DOHH2 (cell line): ENCODE data around the gene PCDHB16.
"Not testable (repeated sequence)": the region's sequence is repeated elsewhere in the genome, so short reads cannot be mapped to it uniquely, and the experiment has no call there.

Source experiments
- H3F3A ChIP-seq: fragments of 200-600 bp; sonication (generic), shearing (Covaris generic); 2 replicates; pipeline ENCODE4 v1.6.0; 2016; ENCODE audit warnings: antibody characterized with exemption, mild to moderate bottlenecking; ENCODE audit not compliant: control insufficient read depth, insufficient read depth
- H3K27ac ChIP-seq: fragments of 200-600 bp; sonication (generic); 2 replicates; pipeline ENCODE4 v1.5.1; 2014; ENCODE audit warnings: low read depth, mild to moderate bottlenecking, low read length, moderate library complexity
- H3K27me3 ChIP-seq: fragments of 200-600 bp; sonication (generic); 2 replicates; pipeline ENCODE4 v1.6.1; 2014; ENCODE audit warnings: mild to moderate bottlenecking, low read length, mixed read lengths; ENCODE audit not compliant: control insufficient read depth
- H3K36me3 ChIP-seq: fragments of 200-600 bp; sonication (generic); 2 replicates; pipeline ENCODE4 v1.6.1; 2014; ENCODE audit warnings: mild to moderate bottlenecking, low read length, moderate library complexity, mixed read lengths; ENCODE audit not compliant: control insufficient read depth
- H3K4me1 ChIP-seq: fragments of 200-600 bp; sonication (generic); 2 replicates; pipeline ENCODE4 v1.6.1; 2014; ENCODE audit warnings: mild to moderate bottlenecking, low read length, mixed read lengths; ENCODE audit not compliant: control insufficient read depth
- H3K4me2 ChIP-seq: fragments of 200-600 bp; sonication (generic); 2 replicates; pipeline ENCODE4 v1.6.0; 2014; ENCODE audit warnings: mild to moderate bottlenecking, low read length, moderate library complexity
- H3K4me3 ChIP-seq: fragments of 200-600 bp; sonication (generic); 2 replicates; pipeline ENCODE4 v1.5.1; 2014; ENCODE audit warnings: mild to moderate bottlenecking, low read length, mixed read lengths
- H3K79me2 ChIP-seq: fragments of 200-600 bp; sonication (generic); 2 replicates; pipeline ENCODE4 v1.6.1; 2014; ENCODE audit warnings: mild to moderate bottlenecking, low read length, mixed read lengths; ENCODE audit not compliant: control insufficient read depth
- H3K9me2 ChIP-seq: fragments of 200-600 bp; sonication (generic); replicated peaks from 2 replicates; pipeline ENCODE4 v1.6.1; 2014; ENCODE audit warnings: mild to moderate bottlenecking, low read length, mixed read lengths; ENCODE audit not compliant: control insufficient read depth
- H3K9me3 ChIP-seq: fragments of 200-600 bp; sonication (generic); 2 replicates; pipeline ENCODE4 v1.6.1; 2014; ENCODE audit warnings: antibody characterized with exemption, low read length, mixed read lengths; ENCODE audit not compliant: control insufficient read depth, insufficient read depth
- H4K20me1 ChIP-seq: fragments of 200-600 bp; sonication (generic); 2 replicates; pipeline ENCODE4 v1.6.0; 2014; ENCODE audit warnings: low read depth, mild to moderate bottlenecking, antibody characterized with exemption, low read length, moderate library complexity; ENCODE audit not compliant: control insufficient read depth, insufficient read depth
- CTCF ChIP-seq: fragments of 200-600 bp; sonication (generic); IDR thresholded peaks from one replicate; pipeline ENCODE4 v1.5.1; 2014; ENCODE audit warnings: antibody characterized with exemption, mild to moderate bottlenecking, low read depth, low read length; ENCODE audit not compliant: poor library complexity, severe bottlenecking
- EZH2phosphoT487 ChIP-seq: fragments of 200-600 bp; sonication (generic); IDR thresholded peaks from 2 replicates; pipeline ENCODE4 v1.6.1; 2017; ENCODE audit warnings: borderline replicate concordance, mild to moderate bottlenecking, antibody characterized with exemption, low read length, moderate library complexity, mixed read lengths

PCDHB16 gene

DNA sequence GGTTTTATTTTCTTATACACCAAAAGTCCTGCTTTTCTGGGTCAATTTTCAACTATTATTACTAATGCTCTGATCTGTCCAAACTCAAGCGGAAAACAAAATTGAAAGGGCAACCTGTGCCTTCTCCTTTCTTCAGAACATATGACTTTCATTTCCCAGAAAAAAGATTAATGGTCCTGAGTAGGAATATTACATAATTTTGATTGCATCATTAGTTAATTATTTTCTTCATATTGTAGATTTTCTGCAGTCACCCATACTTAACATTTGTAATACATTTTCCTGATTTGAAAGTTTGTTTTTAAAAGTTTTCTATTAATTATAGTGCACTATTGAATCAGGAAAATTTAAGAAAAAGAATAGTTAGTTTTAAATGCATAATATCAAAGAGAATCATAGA, 6.3 kb upstream of the PCDHB16 start:
- Histone ChIP-seq H4K20me1 (no peaks in the 10 kb centered on the region), H3K4me3 (no peak overlapping the region), H3K27ac (no peak overlapping the region), H3K9me2 (no peaks in the 10 kb centered on the region), H3K4me1 (no peaks in the 10 kb centered on the region), H3K79me2 (no peaks in the 10 kb centered on the region), H3F3A (no peaks in the 10 kb centered on the region), H3K9me3 (no peaks in the 10 kb centered on the region), H3K27me3 (no peaks in the 10 kb centered on the region), H3K4me2 (no peak overlapping the region), H3K36me3 (no peaks in the 10 kb centered on the region)
- TF ChIP-seq EZH2phosphoT487 (no peak), CTCF (no peak)

GRCh38 chr5:141177577-141178191, 4.5 kb upstream of the PCDHB16 start, which contains the start of gene PCDHB8:
Gene PCDHB8, plus strand, starts transcription at chr5:141177790. Its CDS starts 245 bp downstream, at chr5:141178035.
- not testable (repeated sequence) for H3F3A ChIP-seq, H3K4me2 ChIP-seq, H4K20me1 ChIP-seq, H3K27ac ChIP-seq, H3K4me1 ChIP-seq, H3K36me3 ChIP-seq, H3K27me3 ChIP-seq, H3K79me2 ChIP-seq, H3K9me3 ChIP-seq, H3K4me3 ChIP-seq, H3K9me2 ChIP-seq

- not testable (repeated sequence) for H4K20me1 ChIP-seq, H3K9me2 ChIP-seq, H3K36me3 ChIP-seq, H3F3A ChIP-seq, H3K79me2 ChIP-seq, H3K27ac ChIP-seq, H3K9me3 ChIP-seq, H3K4me3 ChIP-seq, H3K27me3 ChIP-seq, H3K4me1 ChIP-seq, H3K4me2 ChIP-seq
These were observed 2.8 kb upstream of the PCDHB16 start for GRCh38 chr5:141179371-141179770.

DNA sequence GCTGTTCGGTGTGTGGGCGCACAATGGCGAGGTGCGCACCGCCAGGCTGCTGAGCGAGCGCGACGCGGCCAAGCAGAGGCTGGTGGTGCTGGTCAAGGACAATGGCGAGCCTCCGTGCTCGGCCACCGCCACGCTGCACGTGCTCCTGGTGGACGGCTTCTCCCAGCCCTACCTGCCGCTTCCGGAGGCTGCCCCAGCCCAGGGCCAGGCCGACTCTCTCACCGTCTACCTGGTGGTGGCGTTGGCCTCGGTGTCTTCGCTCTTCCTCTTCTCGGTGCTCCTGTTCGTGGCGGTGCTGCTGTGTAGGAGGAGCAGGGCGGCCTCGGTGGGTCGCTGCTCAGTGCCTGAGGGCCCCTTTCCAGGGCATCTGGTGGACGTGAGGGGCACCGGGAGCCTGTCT, 2.3 kb upstream of the PCDHB16 start:
- H3K4me1 ChIP-seq, H4K20me1 ChIP-seq, H3K79me2 ChIP-seq, H3K27me3 ChIP-seq, H3K36me3 ChIP-seq, H3K4me3 ChIP-seq, H3K9me2 ChIP-seq, H3K4me2 ChIP-seq, H3F3A ChIP-seq, H3K27ac ChIP-seq, H3K9me3 ChIP-seq: not testable (repeated sequence)

DNA sequence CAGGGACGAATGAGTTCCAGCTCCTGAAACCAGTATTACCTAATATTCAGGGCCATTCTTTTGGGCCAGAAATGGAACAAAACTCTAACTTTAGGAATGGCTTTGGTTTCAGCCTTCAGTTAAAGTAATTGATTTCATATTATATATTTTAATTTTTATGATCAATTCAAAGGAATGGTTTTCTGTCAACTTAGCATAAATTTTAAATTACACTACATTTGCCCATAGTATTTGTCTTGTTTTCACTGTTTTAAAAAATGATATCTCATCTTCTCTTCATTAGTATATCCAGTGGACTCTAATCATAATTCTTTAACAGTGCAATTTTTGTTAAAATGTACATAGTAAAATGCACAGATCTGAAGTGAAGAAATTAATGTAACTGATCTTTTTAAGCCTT, 1.9 kb upstream of the PCDHB16 start:
- no peaks in the 10 kb centered on the region for H4K20me1 ChIP-seq
- H3K27me3 ChIP-seq = no peaks in the 10 kb centered on the region
- H3K4me1 ChIP-seq = no peaks in the 10 kb centered on the region
- H3K9me2 ChIP-seq = no peaks in the 10 kb centered on the region
- no peak overlapping the region for H3K27ac ChIP-seq
- no peak overlapping the region for H3K4me3 ChIP-seq
- H3F3A ChIP-seq = no peaks in the 10 kb centered on the region
- H3K36me3 ChIP-seq = no peaks in the 10 kb centered on the region
- no peaks in the 10 kb centered on the region for H3K9me3 ChIP-seq
- H3K79me2 ChIP-seq = no peaks in the 10 kb centered on the region
- no peak overlapping the region for H3K4me2 ChIP-seq
- no peak for TF ChIP-seq EZH2phosphoT487
- TF ChIP-seq CTCF = no peak

GRCh38 chr5:141184117-141184855, 2.1 kb downstream of the PCDHB16 start:
- not testable (repeated sequence) for H4K20me1 ChIP-seq, H3K4me3 ChIP-seq, H3K27ac ChIP-seq, H3K27me3 ChIP-seq, H3K4me1 ChIP-seq, H3K79me2 ChIP-seq, H3K9me3 ChIP-seq, H3F3A ChIP-seq, H3K9me2 ChIP-seq, H3K36me3 ChIP-seq, H3K4me2 ChIP-seq
